HG03064 (cell line): ENCODE data around the gene CPLX1.

Source experiments
- ATAC-seq: cut with Tn5 transposase; IDR thresholded peaks from one replicate; pipeline ENCODE4 v1.9.1; 2021; ENCODE audit warnings: low read depth; ENCODE audit not compliant: unreplicated experiment

CPLX1 gene

DNA sequence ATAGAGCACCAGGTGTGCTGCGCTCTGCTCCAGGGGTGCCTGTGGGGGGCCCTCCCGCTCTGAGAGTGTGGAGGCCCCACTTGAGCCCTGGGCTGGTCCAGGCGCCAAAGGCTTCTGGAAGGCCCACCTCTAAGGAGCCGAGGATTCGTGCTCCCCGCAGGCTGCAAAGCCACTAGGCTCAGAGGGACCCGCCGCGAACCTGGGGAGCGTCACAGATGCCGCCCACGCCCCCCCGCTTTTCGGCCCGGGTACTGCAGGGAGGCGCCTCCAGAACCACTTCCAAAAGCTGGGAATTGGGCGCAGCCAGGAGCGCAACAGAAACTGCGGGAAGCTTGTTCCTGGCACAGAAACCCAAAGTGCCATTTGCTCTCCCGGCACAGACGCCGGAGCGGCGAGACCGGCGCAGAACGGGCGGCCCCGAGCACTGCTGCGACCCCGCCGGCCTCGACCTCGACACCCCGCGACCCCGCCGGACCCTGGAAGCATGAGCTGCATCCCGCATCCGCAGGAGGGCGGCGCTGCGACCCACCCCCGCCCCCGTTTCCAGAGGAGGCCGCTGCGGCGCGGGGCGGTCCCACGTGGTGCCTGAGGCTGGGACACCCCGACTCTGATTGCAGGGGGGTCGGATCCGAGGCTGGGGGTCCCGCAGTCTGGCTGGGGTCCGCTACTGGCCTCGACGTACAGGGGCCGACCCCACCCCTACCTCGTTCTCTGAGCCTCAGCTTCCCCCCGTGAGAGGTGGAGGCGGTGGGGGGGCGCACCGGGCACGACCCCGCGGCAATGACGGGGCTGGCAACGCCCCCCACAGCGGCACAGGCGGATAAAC, 30.8 kb downstream of the CPLX1 start:
- no peak for ATAC-seq

DNA sequence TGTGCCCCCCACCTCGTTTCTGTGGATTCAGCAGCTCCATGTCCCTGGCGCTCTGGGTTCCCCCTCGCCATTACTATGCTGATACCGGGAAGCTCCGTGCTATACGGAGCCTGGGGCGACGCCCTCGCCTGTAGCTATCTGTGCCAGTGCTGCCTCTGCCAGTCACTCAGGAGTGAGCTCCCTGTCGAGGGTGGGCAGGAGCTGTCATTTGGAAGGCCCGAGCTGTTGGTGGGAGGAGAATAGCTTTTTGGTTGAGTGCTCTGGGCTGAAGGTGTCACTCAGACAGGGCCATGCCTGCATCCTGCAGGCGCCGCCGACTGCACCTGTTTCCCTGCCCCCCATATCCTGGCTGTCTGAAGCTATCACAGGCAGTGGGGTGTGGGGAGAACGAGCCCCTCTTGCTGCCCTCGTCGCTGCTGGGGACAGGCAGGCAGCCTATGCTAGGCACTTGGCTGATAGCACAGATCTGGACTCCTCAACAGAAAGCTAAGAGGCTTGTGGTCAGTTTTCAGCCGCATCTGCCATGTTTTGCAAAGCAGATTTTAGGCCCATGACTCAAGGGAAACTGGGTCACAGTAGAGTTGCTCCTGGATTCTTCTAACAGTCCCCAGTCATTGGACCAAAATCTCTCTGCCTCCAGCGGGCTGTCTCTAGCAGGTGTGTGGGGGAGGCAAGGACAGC, 31.8 kb downstream of the CPLX1 start:
- ATAC-seq = no peak

DNA sequence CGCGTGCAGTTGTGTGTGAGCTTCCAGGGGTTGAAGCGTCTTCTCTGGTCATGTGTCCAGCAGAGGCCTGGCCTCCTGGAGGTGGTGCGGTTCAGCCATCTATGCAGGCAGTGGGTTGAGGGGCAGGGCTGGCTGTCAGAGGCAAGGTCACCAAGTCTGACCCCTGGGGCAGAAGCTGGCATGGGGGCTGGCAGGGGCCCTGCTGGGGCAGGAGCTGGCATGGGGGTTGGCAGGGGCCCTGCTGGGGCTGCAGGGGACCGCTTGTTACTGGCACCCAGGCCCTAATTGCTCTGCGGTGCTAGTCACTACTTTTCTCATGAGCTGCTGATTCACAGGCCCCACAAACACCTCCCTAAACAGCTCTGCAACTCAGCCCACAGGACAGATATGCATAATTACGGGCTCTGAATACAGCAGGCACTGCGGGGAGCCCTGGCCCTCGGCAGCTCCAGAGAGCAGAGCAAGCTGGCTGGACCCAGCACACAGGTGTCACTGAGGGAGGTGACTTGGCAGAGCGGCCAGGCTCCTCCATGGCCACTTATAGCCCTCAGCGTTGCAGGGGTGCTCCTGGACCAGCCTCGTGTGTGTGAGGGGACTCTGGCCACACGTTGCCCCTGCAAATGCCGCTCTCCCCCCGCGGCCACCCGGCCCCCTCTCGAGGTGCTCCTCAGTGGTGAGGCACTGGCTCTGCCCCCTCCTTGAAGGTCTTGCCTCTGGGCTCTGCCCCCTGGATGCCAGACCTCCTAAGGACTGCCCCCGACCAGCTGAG, 32.7 kb downstream of the CPLX1 start:
- no peak for ATAC-seq

GRCh38 chr4:792626-793092, 33.3 kb downstream of the CPLX1 start:
- ATAC-seq = no peak

GRCh38 chr4:791898-792625, 33.9 kb downstream of the CPLX1 start:
- no peak for ATAC-seq

DNA sequence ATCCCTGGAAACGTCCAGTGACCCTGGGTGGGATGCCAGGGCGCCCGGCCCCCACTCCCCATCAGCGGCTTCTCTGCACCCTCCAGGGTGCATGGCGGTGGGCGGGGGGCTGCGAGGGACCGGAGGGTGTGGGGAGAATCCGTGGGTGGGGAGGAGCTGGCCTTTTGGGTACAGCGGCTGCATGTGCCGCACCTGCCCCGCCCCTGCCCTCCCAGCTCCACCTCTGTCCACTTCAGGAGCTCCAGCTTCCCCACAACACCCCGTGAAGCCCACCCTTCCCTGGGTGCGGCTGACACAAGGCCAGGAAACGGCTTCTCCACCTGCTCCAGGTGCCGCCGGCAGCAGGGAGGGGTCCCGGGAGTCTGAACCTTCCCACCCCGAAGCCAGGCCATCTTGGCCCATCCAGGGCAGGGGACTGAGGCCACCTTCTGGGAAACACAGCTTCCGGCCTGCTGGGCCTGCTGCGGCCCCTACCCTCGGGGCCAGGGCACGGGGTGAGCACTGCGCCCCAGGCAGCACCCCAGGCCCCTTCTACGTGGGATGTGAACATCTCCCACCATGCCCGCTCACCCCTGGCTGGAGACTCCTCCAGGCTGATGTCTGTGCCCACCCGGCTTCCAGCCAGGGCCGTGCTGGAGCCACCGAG, 34.6 kb downstream of the CPLX1 start:
- no peak for ATAC-seq

GRCh38 chr4:790466-790820, 35.5 kb downstream of the CPLX1 start:
- no peak for ATAC-seq

- ATAC-seq = no peak
These were observed 36.1 kb downstream of the CPLX1 start for GRCh38 chr4:789571-790465.

DNA sequence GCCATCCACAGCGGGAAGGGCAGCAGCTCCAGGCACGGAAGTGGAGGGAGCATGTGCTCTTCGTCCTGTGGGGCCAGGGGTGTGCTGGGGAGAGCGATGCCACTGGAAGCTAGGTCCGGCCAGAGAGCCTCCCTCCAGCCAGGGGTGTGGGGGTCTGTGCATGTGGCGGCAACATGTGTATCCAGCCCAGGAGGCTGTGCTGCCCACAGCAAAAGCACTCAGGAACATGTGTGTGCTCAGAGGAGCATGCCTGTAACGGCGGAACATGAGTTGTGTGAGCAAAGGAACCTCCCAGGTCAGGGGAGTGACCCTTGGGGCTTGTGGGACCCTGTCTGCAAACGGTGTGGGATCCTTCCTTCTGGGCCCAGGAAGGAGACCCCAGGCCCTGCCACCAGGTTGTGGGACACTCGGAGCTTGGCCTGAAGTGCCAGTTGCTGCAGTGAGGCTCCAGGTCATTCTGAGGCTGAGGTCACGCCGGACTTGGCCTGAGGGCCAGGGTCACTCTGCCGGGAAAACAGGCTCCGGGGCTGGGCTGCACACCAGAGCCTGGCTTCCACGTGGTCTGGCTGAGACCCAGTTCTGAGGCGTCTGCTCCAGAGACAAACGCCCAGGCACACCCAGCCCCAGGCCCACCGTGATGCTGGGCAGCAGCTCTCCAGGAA, 37.2 kb downstream of the CPLX1 start:
- no peak for ATAC-seq

DNA sequence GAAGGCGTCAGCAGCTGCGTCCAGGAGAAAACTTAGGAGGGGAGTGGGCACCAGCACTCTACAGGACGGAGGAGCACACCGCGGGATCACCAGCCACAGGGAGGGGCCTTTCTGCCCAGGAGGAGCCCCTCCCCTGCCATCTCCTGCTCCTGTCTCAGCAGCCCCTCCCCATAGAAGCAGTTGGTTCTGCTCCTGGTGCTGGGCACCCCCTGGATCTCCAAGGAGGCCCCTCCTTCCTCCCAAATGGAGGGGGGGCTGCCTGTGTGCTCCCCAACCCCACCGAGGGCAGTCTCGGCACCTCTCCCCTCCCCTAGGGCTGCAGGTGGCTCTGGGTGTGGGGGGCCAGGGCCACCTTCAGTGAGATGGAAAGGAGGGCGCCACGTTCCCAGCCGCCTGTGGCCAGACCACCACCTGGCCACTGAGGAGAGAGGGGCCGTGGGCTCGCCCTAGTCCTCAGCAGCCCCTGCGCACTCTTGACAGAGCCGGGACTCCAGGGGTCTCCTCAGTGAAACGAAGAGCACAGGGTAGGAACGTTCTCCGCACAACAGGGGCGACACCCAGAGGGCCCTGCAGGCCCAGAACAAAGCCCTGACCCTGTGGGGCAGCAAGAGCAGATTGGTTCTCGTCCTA, 37.8 kb downstream of the CPLX1 start:
- no peak for ATAC-seq

DNA sequence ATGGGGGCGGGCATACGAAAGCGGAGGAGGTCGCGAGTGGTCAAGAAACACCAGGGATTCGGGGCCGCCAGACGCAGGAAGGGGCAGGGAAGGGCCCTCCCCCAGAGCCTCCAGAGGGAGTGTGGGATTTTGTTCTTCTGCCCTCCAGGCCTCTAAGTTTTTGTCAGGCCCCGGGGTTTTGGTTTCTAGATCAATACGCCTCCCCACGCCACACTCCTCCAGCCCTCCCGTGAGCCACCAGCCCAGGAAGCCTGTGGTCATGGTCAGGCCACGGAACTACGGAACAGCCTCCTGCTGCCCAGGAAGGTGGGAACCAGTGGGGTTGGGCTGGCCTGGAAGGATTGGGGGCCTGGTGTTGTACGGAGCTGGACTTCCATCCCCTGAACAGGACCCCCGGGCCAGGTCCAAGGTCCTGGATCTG, 38.4 kb downstream of the CPLX1 start:
- ATAC-seq = no peak

GRCh38 chr4:786861-787300, 39.0 kb downstream of the CPLX1 start:
- ATAC-seq = no peak

GRCh38 chr4:786074-786741, 39.7 kb downstream of the CPLX1 start:
- ATAC-seq = no peak

DNA sequence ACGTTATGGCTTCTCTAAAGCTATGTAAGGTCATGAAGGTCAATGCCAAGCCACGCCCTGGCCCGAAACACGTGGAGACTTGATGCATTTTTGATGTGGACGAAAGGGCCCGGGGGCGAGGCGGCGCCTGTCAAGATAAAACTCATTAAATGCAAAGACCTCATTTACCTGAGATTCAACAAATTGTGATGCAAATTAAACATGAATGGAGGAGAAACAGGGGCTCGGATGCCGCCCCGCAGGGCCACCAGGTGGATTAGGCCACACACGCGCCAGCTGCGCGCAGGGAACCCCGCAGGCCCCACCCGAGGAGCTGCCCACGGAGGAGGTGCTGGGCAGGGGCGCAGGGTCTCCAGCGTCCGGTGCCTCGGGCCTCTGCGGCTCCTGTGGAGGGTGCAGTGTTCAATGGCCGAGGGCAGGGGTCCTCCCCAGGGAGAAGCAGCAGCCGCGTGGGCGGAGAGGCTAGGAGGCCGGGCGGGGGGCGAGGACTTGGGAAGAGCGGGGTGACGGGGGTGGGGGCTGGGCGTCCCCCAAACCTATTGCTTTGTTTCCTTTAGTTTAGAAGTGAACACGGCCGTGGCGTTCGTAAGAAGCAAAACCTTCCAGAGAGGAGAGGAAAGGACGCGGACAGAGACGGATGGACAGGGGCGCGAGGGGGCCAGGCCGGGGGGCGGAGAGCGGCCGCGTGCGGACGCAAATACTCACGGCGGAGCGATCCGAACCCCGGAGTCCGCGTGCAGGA, 40.4 kb downstream of the CPLX1 start:
- ATAC-seq = no peak

DNA sequence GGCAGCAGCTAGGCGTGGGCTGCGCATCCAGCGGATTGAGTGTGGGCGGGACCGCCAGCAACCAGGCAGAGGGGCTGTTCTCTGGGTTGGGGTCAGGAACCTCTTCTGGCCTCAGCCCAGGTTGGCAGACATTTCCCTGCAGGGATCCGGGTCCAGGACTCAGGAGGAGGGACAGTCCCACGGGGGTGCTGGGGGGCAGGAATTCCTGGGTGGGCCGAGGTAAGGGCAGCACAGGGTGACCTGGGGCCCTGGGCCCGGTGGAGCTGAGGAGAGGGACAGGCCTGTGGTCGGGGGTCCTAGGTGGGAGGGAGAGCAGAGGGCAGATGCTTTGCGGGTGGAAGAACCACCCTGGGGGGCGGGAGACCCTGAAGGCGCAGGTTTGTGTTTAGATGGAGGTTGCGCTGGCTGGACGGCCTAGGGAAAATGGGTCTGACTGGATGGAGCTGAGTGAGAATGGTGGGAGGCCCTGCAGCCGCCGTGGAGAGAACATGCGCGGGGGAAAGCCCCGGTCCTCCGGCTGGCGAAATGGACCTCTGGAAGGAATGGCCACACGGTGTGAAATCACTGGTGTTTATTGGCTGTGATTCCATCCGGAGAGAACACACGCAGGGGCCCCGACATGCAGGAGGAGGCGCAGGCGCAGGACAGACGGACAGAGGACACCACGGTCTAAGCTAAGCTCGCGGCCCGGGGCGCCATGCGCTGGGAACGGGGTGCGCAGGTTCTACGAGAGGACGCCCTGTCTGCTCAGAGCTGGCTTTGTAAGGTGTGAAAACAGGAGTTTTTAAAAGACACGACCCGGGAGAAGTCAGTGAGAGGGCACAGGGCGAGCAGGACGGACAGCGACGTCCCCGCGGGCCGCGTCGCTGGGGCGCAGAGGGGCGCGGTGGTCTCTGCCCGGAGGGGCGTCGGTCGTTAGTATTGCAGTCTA, 41.3 kb downstream of the CPLX1 start:
- no peak for ATAC-seq
